GM12891 (cell line): Measurements from ENCODE around the gene AFF3.

Experiments
- POLR2A ChIP-seq: IDR thresholded peaks from 2 replicates; pipeline ENCODE4 v1.6.1; 2011; ENCODE audit warnings: low read depth, low read length, control low read depth
- POLR2AphosphoS5 ChIP-seq: IDR thresholded peaks from 2 replicates; pipeline ENCODE4 v1.6.1; 2011; ENCODE audit warnings: low read depth, low read length, control low read depth
- TAF1 ChIP-seq: IDR thresholded peaks from 2 replicates; pipeline ENCODE4 v1.6.1; 2011; ENCODE audit warnings: low read depth, low read length, control low read depth

DNA sequence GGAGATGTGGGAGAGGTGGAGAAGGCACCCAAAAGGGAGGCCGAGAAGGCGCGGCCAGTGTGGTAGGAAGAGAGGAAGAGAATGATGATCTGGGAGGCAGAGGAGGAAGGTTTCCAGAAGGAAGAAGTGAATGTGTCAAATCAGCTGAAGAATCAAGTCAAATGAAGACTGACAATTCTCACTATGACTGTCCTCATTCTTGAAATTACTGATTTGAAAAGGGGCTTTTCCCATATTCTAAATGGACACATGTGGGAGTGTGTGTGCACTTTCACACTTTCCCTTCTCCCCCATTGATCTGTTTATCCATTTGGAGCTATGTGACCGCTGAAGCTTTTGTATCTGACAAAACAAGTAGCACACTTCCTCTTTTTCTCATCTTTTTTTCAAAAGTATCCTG, 6.1 kb downstream of the AFF3 start:
- TF ChIP-seq POLR2A = no peak
- TF ChIP-seq POLR2AphosphoS5 = peak; percentile 64; the same call in 1 of the 2 replicates
- no peak for TF ChIP-seq TAF1
